Lower leg skin (tissue), 4 donors: ENCODE data around the gene TMPRSS11A. TPM values are rescaled to one million over a fixed set of nuclear protein-coding genes. Genes with fewer than 3 reads are reported as not detected.

Experiments used
- DNase-seq, 2 donors: peaks; one replicate each; pipeline ENCODE4 v3.0.0-alpha.2; 2019; ENCODE audit warnings: low spot score in 2 of 2
- H3K4me3 ChIP-seq: fragments of 200-600 bp; sonication (generic); 2 replicates; pipeline ENCODE4 v1.5.1; 2017; ENCODE audit warnings: mild to moderate bottlenecking, low read depth; ENCODE audit not compliant: poor library complexity, severe bottlenecking
- POLR2A ChIP-seq, 2 donors: fragments of 450-650 bp; IDR thresholded peaks; one replicate each; pipeline ENCODE4 v1.6.1; 2016 to 2017; ENCODE audit warnings: antibody characterized with exemption in 2 of 2, mild to moderate bottlenecking in 1 of 2, moderate library complexity in 1 of 2
- WGBS, 2 donors: methylation state at CpG; one replicate each; pipeline ENCODE4 v1.1.5; 2018; 5-methylcytosine and 5-hydroxymethylcytosine counted together
- intact Hi-C: fragments of 100-400 bp; cut with DNase I; formaldehyde crosslinking; loops from one replicate; pipeline ENCODE4 v1.15.0; 2023; ENCODE audit warnings: low total_unique reads
- total RNA-seq, 4 donors: library from RNA; depleted of rRNA; stranded (reverse); fragments of >200 nt; gene quantifications; one replicate each; pipeline ENCODE4 v1.1.0, GENCODE V29; 2016
- TF ChIP-seq, protein P1 (sequence below), 3 donors: fragments of 450-650 bp; IDR thresholded peaks; one replicate each; pipeline ENCODE4 v1.5.1; 2016; ENCODE audit warnings: antibody characterized with exemption in 3 of 3, mild to moderate bottlenecking in 3 of 3, moderate library complexity in 2 of 3

The TMPRSS11A gene
- total RNA-seq, 4 donors from 2014 or later, result not detected

DNA sequence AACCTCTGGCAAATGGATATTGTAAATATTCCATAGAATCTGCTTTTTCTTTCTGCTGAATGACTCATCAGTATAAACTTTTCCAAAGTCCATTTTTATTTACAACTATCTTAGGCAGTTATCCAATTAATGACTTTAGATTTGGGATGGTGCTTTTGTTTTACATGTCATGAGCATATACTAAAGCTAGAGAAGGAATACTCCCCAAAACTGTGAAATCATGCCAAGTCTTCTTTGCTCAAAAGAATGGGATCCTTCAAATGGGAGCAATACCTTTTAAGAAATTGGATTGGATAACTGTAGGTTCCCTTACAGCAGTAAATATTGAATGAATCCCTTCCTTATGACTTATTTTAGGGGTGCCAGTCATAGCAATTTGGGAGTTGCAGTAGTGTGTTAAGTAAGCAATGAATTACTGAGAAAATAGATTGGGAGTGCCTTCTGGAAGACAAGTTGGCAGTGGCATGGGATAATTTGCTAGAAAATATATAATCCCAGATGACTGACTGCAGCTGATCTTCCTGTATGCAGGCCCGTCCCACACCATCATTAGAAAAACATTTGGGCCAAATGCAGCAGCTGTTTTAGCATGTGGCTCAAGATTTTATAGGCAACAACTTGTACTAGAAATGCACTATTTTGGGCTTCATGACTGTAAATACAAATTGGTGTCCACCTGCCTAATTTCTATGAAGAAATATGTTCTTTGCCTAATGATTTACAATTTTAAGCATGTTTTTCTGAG lies 82.3 kb downstream of the TMPRSS11A start:
- TF ChIP-seq, protein P1, sequence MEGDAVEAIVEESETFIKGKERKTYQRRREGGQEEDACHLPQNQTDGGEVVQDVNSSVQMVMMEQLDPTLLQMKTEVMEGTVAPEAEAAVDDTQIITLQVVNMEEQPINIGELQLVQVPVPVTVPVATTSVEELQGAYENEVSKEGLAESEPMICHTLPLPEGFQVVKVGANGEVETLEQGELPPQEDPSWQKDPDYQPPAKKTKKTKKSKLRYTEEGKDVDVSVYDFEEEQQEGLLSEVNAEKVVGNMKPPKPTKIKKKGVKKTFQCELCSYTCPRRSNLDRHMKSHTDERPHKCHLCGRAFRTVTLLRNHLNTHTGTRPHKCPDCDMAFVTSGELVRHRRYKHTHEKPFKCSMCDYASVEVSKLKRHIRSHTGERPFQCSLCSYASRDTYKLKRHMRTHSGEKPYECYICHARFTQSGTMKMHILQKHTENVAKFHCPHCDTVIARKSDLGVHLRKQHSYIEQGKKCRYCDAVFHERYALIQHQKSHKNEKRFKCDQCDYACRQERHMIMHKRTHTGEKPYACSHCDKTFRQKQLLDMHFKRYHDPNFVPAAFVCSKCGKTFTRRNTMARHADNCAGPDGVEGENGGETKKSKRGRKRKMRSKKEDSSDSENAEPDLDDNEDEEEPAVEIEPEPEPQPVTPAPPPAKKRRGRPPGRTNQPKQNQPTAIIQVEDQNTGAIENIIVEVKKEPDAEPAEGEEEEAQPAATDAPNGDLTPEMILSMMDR (IDR thresholded peaks at IDR 0.05), result no peak
- no peak for TF ChIP-seq POLR2A (IDR thresholded peaks at IDR 0.05)
- intact Hi-C loops, result loop anchor here (5.0 kb wide), 1 partner anchor 1259 kb away; no protein-coding TSS in a partner anchor
- 30 to 43% methylated on average over 1 of the region's 1 CpG for WGBS, 2 donors
- H3K4me3 ChIP-seq, result no peak overlapping the region
- no peak for DNase-seq

DNA sequence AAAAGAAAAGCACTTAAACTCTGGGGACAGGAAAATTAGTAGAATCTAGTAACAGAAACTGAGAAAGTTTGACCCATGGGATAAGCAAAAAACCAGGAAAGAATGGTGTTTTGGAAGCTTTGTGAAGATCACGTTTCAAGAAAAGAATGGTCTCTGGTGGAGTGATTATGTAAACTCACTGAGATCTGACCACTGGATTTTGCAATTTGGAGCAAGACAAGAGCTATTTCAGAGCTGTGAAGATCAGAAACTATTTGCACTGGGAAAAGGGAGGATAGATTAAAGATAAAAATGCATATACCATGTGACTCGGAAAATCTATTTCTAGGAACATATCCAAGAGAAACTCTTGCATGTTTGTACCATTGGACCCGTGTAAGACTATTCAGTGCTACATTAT lies 83.8 kb downstream of the TMPRSS11A start:
- H3K4me3 ChIP-seq, result no peak overlapping the region
- no peak for TF ChIP-seq POLR2A (IDR thresholded peaks at IDR 0.05)
- TF ChIP-seq, protein P1 (IDR thresholded peaks at IDR 0.05), result no peak
- whole genome bisulfite sequencing, 2 donors, result 89 to 93% methylated on average over 3 of the region's 3 CpGs
- no peak for DNase-seq
- intact Hi-C loops, result no loop called here

DNA sequence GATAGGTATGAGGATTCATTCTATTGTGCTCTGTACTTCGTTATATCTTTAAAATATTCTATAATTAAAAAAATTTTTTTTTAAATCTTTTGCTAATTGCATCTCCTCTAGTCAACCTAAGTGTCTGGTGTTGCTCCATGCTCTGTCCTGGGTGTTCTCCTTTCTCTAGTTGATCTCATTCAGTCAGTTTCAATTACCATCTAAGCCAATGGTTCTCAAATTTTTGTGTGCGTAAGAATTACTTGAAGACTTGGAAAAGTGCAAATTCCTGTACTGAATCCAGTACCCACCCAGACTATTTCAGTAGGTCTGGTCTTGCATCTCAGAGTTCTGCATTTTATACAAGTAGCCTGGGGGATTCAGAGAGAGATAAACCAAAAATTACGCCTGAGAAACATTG lies 86.2 kb downstream of the TMPRSS11A start:
- no peak for DNase-seq
- TF ChIP-seq, protein P1 (IDR thresholded peaks at IDR 0.05), result no peak
- TF ChIP-seq POLR2A (IDR thresholded peaks at IDR 0.05), result no peak
- no peak overlapping the region for H3K4me3 ChIP-seq
- intact Hi-C loops, result no loop called here
- WGBS, 2 donors, result 89 to 91% methylated on average over 3 of the region's 3 CpGs

DNA sequence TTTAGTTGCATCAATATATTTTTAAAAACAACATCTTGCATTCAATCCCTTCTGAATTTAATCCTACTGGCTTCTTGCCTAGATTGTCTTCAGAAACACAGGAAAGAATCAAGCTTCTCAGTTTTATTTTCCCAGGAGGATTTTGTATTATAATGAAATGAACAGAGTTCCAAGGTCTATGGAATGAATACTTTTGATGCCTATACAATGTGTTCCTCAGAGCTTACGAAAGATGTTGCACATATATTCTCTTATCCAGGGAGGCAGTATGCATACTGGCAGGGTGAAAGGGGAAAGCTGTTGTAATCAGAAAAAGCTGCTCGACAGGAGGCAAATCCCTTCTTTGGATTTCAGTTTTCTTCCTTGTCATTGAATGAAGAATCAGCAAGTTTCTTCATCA lies 88.3 kb downstream of the TMPRSS11A start:
- intact Hi-C loops, result no loop called here
- no peak overlapping the region for H3K4me3 ChIP-seq
- TF ChIP-seq, protein P1 (IDR thresholded peaks at IDR 0.05), result no peak
- TF ChIP-seq POLR2A (IDR thresholded peaks at IDR 0.05), result no peak
- 54 to 56% methylated on average over 2 of the region's 2 CpGs for WGBS, 2 donors
- DNase-seq, result no peak

DNA sequence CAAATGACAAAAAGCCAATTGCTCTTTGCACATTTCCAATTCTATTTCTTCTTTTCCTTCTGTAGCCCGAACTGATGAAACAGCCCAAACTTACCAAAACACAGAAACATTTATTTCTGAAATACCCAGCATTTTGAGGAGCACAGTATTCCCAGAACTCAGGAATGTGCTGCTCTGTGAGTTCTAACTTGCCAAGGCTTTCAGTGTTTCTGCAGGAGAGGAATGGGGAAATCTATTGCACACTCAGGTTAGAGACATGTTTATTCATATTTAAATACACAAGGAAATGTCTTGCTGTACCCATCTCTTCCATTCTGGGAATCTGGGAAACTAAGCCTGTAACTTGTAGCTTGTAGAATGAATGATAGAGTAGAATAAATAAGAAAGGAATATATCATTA lies 90.2 kb downstream of the TMPRSS11A start:
- TF ChIP-seq, protein P1 (IDR thresholded peaks at IDR 0.05), result no peak
- no peak for TF ChIP-seq POLR2A (IDR thresholded peaks at IDR 0.05)
- no peak for DNase-seq

DNA sequence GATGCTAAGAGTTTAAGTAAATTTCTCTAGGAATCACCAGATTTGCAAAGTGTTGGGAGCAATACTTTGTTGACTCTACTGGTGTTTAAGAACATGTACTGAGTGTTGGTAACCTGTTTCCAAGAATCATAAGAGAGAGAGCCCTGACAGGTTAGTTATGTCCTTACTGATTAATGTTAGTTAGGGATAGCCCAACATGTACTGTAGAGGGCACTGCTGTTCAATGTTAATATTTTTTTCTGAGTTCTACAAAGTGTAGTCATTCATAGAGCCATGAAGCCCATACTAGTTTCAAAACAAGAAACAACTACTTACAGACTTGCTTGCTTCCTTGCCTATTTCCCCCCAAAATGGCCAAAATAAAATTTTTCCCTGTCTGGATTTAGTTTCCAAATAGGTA lies 91.4 kb downstream of the TMPRSS11A start:
- no peak for DNase-seq
- TF ChIP-seq, protein P1 (IDR thresholded peaks at IDR 0.05), result no peak
- TF ChIP-seq POLR2A (IDR thresholded peaks at IDR 0.05), result no peak
- intact Hi-C loops, result no loop called here
- no peak overlapping the region for H3K4me3 ChIP-seq

More for the DNA sequence above, 90.2 kb downstream of the TMPRSS11A start:
- 60 to 77% methylated on average over 1 of the region's 1 CpG for WGBS, 2 donors
- no peak overlapping the region for H3K4me3 ChIP-seq
- intact Hi-C loops, result no loop called here
